HL-60 (cell line): Measurements from ENCODE around the gene NDUFS7.

Experiments used
- DNase-seq, 2 experiments: peaks; one replicate each; pipeline ENCODE4 v3.0.0-alpha.2; 2010 to 2020; ENCODE audit warnings: low read depth in 1 of 2, low spot score in 1 of 2
- H3K27ac ChIP-seq: fragments of 250-450 bp; sonication (Bioruptor Pico); replicated peaks from 2 replicates; pipeline ENCODE4 v1.5.1; 2020; ENCODE audit warnings: mild to moderate bottlenecking, moderate library complexity
- H3K27me3 ChIP-seq: fragments of 250-450 bp; sonication (Bioruptor Pico); 2 replicates; pipeline ENCODE4 v1.5.1; 2021; ENCODE audit warnings: mild to moderate bottlenecking, moderate library complexity; ENCODE audit not compliant: insufficient read depth, poor library complexity, severe bottlenecking
- H3K4me3 ChIP-seq: replicated peaks from 2 replicates; pipeline ENCODE4 v1.5.1; 2011; ENCODE audit warnings: mild to moderate bottlenecking, control low read depth, low read length; ENCODE audit not compliant: insufficient read depth
- GABPA ChIP-seq: IDR thresholded peaks from 2 replicates; pipeline ENCODE4 v1.6.1; 2012; ENCODE audit warnings: low read depth
- POLR2AphosphoS5 ChIP-seq: IDR thresholded peaks from 2 replicates; pipeline ENCODE4 v1.6.1; 2012; ENCODE audit warnings: low read depth
- SPI1 ChIP-seq: IDR thresholded peaks from 2 replicates; pipeline ENCODE4 v1.6.1; 2012; ENCODE audit warnings: low read depth, mild to moderate bottlenecking, borderline replicate concordance
- TF ChIP-seq, protein P1 (sequence below): IDR thresholded peaks from one replicate; pipeline ENCODE4 v1.5.1; 2011; ENCODE audit warnings: low read length, control low read depth, inconsistent platforms; ENCODE audit not compliant: insufficient read depth
- TF ChIP-seq, protein P2 (sequence below): IDR thresholded peaks from 2 replicates; pipeline ENCODE4 v1.6.1; 2012; ENCODE audit warnings: low read depth; ENCODE audit not compliant: insufficient replicate concordance

Gene NDUFS7

GRCh38 chr19:1386945-1387683 lies 3.4 kb downstream of the NDUFS7 start:
- Histone ChIP-seq H3K4me3 (no peak overlapping the region), H3K27me3 (no peaks in the 10 kb centered on the region), H3K27ac (no peak overlapping the region)
- DNase-seq = no peak
- TF ChIP-seq, protein P1, sequence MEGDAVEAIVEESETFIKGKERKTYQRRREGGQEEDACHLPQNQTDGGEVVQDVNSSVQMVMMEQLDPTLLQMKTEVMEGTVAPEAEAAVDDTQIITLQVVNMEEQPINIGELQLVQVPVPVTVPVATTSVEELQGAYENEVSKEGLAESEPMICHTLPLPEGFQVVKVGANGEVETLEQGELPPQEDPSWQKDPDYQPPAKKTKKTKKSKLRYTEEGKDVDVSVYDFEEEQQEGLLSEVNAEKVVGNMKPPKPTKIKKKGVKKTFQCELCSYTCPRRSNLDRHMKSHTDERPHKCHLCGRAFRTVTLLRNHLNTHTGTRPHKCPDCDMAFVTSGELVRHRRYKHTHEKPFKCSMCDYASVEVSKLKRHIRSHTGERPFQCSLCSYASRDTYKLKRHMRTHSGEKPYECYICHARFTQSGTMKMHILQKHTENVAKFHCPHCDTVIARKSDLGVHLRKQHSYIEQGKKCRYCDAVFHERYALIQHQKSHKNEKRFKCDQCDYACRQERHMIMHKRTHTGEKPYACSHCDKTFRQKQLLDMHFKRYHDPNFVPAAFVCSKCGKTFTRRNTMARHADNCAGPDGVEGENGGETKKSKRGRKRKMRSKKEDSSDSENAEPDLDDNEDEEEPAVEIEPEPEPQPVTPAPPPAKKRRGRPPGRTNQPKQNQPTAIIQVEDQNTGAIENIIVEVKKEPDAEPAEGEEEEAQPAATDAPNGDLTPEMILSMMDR = no peak
- no peak for TF ChIP-seq GABPA
- TF ChIP-seq, protein P2, sequence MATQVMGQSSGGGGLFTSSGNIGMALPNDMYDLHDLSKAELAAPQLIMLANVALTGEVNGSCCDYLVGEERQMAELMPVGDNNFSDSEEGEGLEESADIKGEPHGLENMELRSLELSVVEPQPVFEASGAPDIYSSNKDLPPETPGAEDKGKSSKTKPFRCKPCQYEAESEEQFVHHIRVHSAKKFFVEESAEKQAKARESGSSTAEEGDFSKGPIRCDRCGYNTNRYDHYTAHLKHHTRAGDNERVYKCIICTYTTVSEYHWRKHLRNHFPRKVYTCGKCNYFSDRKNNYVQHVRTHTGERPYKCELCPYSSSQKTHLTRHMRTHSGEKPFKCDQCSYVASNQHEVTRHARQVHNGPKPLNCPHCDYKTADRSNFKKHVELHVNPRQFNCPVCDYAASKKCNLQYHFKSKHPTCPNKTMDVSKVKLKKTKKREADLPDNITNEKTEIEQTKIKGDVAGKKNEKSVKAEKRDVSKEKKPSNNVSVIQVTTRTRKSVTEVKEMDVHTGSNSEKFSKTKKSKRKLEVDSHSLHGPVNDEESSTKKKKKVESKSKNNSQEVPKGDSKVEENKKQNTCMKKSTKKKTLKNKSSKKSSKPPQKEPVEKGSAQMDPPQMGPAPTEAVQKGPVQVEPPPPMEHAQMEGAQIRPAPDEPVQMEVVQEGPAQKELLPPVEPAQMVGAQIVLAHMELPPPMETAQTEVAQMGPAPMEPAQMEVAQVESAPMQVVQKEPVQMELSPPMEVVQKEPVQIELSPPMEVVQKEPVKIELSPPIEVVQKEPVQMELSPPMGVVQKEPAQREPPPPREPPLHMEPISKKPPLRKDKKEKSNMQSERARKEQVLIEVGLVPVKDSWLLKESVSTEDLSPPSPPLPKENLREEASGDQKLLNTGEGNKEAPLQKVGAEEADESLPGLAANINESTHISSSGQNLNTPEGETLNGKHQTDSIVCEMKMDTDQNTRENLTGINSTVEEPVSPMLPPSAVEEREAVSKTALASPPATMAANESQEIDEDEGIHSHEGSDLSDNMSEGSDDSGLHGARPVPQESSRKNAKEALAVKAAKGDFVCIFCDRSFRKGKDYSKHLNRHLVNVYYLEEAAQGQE = no peak
- TF ChIP-seq POLR2AphosphoS5 = no peak
- TF ChIP-seq SPI1 = no peak

DNA sequence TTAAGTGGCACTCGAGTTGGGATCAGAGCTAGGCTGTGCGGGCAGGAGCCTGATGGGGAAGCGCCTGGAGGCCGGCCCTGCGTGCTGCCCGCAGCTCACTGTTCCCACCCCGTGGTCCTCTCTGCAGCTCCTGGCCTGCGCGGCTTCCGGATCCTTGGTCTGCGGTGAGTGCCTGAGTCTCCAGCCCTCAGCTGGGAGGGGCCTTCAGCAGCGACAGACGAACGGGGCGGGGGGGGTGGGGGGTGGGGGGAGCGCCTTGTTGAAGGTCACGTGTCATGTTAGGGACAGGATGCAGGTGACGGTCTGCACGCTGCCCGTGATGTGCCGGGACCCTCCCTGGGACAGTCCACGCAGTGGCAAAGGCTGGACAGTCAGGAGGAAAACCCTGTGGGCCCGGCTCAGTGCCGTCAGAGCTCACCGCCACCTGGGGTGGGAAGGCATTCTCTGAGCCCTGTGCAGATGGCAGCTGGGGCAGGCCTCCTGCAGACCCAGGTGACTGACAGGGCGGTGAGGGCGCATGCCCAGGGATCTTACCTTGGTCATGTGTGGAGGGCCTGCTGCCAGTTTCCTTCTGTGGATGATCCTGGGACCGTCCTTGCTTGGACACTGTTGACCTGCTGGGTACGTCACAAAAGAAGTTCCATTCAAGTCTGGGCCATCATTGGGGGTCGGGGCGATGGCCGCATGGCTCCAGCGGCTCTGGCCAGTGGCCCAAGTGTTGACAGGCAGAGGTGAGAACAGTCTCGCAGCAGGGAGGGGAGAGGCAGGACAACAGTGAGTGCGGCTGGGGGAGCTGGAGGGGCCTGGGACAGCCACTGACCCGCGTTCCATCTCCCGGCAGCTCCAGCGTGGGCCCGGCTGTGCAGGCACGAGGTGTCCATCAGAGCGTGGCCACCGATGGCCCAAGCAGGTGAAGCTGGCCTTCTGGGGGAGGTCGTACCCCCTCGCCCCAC lies 4.3 kb downstream of the NDUFS7 start:
- no peak for DNase-seq
- Histone ChIP-seq H3K27me3 (no peaks in the 10 kb centered on the region), H3K27ac (no peak overlapping the region)

GRCh38 chr19:1388637-1389026 lies 4.9 kb downstream of the NDUFS7 start:
- no peak for DNase-seq
- H3K27ac ChIP-seq = no peak overlapping the region
- H3K27me3 ChIP-seq = no peaks in the 10 kb centered on the region
- TF ChIP-seq, protein P1 = no peak
- TF ChIP-seq, protein P2 = no peak
- TF ChIP-seq SPI1 = no peak
- no peak for TF ChIP-seq GABPA
- TF ChIP-seq POLR2AphosphoS5 = no peak
- H3K4me3 ChIP-seq = no peak overlapping the region

More for the DNA sequence above, 4.3 kb downstream of the NDUFS7 start:
- H3K4me3 ChIP-seq = no peak overlapping the region
- TF ChIP-seq, protein P2 = no peak
- TF ChIP-seq, protein P1 = no peak
- TF ChIP-seq GABPA (no peak), POLR2AphosphoS5 (no peak), SPI1 (no peak)
